T follicular helper cell (primary cell): Measurements from ENCODE around the gene MRM3.
"Not testable (repeated sequence)": the region's sequence is repeated elsewhere in the genome, so short reads cannot be mapped to it uniquely, and the experiment has no call there.

Experiments used
- DNase-seq: peaks from one replicate; pipeline ENCODE4 v3.0.0-alpha.2; 2020; ENCODE audit warnings: low read depth
- total RNA-seq, 2 experiments: gene quantifications; one replicate each; lab custom pipeline; 2026; lab: John Stamatoyannopoulos, UW

MRM3 gene, protein sequence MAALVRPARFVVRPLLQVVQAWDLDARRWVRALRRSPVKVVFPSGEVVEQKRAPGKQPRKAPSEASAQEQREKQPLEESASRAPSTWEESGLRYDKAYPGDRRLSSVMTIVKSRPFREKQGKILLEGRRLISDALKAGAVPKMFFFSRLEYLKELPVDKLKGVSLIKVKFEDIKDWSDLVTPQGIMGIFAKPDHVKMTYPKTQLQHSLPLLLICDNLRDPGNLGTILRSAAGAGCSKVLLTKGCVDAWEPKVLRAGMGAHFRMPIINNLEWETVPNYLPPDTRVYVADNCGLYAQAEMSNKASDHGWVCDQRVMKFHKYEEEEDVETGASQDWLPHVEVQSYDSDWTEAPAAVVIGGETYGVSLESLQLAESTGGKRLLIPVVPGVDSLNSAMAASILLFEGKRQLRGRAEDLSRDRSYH
- 26.2 to 42.0 reads per million in 2 experiments for total RNA-seq

DNA sequence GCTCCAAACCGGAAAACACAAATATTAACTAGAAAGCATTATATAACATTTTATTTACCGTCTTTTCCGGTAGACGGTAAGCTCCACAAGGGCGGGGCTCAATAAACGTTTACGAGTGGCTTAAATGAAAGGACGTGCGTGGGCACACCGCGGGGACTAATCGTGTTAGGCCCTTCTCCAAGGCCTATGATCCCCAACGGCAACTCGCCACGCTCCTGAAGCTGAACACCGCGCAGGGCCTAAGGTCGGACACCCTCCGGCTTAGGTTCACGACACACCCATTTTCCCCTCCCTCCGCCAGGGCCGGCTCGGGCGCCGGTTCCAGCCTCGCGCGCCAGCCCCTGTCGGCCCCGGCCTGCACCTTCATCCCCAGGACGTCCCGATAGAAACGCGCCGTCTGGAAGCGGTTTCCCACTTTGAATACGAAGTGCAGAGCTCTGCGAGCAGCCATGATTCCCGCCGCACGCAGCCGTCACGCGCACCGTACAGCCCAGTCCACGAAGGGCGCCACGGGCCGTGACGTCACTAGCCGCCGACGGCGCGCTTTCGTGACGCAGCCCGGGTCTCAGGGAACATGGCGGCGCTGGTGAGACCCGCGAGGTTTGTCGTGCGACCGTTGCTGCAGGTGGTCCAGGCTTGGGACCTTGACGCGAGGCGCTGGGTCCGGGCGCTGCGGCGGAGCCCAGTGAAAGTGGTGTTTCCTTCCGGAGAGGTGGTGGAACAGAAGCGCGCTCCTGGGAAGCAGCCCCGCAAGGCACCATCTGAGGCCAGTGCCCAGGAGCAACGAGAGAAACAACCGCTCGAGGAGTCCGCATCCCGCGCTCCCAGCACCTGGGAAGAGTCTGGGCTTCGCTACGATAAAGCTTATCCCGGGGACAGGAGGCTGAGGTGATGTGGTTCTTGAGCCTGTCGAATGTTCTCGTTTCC lies at the start of gene MRM3, which contains the start of gene GLOD4:
MRM3 (plus strand) TSS at position 549 of the 927 bp plus-strand sequence; CDS start at position 575, 26 bp downstream.
GLOD4 (minus strand) TSS at position 476 of the 927 bp plus-strand sequence; CDS start at position 451, 25 bp downstream.
- DNase-seq, result peak; percentile 93

DNA sequence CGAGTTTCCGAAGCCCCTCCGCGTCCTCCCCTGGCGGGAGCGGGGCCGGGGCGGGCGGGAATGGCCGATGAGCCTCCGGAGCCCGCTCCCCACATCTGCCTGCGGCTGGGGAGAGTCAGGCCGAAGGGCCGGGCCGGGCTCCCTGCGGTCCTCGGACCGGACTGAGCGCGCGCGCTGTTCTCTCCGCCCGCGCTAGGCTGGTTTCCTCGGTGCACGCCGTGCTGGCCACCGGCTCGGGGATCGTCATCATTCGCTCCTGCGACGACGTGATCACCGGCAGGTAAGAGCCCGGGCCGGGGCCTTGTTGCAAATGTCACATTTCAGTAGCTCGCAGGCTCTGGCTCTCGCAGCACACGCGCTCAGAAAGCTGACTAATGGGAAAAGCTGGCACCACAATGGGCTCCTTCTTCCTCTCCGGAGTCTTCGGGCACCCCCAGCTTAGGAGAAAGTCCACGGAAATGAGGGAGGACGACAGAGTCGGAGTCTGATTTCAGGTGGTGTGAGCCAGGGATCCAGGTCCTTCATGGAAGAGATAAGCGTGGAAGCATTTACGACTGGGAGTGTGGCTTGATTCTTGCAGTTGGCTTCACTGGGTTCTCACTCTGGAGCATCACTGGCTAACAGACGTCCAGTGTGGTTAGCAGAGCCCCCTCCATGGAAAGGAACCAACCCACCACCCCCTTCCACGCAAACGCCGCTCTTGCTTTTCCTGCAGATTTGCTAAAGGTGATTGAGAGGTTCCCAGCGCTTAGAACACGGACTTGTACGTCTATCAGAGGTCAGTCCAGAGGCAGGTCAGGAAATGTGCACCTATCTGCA lies 49.0 kb upstream of the MRM3 start:
- no peak for DNase-seq

DNA sequence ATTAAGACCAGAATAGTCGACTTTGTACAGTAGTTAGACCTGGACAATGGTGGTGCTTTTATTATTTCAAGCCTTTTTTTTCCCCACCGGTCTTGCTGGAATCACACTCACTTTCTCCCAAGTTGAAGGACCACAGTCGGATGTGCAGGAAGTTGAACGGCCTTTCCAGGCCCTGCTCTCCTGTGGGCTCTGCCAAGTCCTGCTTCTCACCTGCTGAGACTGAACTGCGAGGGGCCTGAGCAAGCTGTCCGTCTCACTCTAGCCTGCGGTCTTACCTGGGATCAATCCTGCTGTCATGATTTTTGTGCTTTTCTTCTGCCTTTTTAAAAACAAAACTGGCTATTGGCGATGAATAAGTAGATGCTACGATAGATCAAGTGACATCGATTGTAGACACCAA lies 48.4 kb upstream of the MRM3 start:
- no peak for DNase-seq

DNA sequence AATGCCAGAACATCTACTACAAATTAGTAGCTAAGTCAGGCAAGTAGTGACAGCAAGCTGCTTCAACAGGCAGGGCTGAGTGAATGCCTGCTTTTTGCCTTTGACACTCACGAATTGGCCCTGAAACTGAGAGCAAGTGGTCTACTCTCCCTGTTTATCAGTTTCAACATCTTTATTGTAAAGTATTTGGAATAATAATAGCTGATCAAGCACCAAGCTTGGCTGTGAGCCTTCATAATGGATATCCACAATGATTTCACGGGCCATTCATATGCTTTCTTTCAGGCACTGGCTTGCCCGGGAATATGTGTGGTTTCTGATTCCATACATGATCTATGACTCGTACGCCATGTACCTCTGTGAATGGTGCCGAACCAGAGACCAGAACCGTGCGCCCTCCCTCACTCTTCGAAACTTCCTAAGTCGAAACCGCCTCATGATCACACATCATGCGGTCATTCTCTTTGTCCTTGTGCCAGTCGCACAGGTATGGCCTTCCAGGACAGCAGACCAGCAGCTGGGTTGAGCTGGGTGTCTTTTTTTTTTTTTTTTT lies 44.5 kb upstream of the MRM3 start:
- DNase-seq, result no peak

DNA sequence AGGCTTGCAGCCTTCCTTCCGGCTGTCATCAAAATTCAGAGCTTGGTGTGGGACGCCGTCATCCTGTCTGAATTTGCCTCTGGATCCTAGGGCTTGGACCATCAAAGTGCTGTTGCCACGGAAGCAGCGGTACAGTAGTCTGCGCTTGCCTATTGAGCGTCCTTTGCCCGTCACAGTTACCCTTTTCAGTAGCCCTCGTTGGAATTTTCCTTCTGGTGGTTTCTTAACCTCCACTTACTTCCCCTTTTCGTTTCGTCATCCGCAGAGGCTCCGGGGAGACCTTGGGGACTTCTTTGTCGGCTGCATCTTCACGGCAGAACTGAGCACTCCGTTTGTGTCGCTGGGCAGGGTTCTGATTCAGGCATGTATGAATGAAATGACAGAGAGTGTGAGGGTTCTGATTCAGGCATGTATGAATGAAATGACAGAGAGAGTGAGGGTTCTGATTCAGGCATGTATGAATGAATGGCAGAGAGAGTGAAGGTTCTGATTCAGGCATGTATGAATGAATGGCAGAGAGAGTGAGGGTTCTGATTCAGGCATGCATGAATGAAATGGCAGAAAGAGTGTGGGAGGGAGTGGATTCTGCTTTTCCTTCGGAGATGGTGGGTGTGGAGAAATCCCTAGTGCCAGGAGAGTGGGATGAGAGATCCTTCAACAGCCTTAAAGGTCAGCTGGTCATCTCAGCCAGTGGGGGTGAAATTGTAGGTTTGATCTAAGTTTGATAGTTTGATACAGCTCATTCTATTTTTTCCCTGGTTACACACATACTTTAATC lies 41.7 kb upstream of the MRM3 start:
- no peak for DNase-seq

DNA sequence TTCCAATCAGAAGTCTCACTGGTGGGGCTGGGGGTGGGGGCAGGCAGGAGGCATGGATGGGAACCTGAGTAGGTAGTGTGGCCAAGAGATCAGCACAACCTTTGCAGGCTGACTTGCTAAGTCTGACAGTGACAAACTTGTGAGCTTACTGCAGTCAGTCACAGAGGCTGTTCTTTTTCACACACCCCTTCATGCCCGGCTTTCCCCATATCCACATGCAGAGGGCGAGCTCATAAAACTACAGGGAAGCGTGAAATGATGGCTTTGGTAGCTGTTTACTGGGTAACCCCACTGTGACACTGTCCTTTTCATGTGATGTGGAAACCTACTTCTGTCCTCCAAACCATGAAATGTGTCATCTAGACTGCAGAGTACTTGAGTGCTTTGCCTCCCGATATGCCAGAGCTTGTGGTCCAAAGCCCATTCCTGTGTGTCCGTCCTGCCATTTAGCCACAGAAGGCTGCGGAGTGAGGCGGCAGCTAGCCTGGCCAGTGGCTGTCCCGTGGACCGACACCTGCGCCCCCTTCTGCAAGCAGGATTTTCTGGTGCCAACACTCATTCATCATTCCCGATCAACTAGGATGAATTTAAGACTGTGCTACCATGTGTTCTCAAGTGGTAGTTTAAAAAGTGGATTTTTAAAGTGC lies 39.9 kb upstream of the MRM3 start:
- no peak for DNase-seq

DNA sequence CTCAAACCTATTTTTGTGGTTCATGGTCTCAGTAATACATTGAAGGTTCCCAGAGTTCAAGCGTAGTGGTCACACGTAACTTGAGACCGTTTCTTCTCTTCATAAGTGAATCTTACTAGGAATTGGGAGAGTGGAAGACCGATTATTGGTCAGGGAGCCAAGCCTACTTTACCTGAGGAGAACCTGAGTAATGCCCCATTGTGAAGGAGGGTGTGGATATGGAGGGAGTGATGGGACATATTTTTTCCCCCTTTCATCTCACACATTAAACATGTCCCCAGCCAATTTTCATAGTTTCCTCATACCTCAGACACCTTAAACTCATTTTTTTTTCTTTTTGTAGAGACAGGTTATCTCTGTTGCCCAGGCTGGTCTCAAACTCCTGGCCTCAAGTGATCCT lies 39.0 kb upstream of the MRM3 start:
- no peak for DNase-seq

DNA sequence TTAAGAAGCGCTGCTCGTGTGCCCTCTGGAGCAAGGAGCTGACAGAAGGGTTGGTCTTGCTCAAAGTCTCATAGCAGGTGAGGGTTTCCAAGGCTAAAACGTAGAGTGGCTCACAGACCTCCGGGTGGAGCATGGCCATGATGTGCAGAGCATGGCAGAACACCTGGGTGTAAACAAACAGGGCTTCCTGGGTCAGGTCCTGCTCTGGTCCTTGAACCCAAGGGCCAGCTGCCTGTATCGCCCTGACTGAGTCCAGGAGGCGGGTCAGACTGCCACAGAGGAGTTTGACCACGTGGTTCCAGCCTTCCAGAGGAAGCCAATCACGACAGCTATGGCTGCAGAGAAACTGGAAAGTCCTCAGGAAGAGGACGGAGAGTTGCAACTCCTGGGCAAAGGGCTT lies 37.2 kb upstream of the MRM3 start:
- DNase-seq, result no peak

DNA sequence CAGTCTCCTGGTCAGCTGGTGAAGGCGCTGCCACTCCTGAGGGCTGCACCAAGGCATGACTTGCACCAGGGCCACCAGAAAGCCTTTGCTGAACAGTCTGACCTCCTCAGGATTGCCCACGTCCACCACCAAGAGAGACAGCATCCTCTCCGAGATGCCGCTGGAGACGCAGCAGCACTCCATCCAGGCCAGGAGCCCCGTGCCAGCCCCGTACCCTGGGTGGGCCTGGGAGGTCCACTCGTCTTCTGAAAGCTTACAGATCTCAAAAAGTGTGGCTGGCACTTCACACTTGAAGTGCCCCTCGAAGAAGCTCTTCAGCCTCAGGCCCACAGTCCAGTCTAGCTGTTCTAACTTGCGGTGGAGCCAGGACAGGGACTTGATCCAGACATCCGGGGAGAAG lies 36.7 kb upstream of the MRM3 start:
- no peak for DNase-seq

DNA sequence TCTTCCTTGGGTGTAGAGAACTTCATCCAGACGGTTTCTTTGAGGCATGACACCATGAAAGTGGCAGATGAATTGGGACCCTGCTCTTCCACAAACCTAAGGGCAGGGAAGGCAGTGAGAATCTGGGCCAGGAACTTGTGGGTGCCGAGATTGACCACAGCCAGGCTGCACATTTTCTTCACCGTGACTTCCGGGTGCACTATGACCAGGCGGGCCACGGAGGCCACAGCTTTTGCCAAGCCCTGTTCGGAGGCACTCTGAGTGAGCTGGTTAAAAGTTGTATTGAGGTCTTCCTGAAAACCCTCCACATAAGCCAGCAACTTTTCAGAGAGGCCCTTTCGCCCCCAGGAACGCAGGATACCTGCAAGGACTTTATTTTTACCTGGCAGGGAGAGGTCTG lies 36.0 kb upstream of the MRM3 start:
- no peak for DNase-seq

DNA sequence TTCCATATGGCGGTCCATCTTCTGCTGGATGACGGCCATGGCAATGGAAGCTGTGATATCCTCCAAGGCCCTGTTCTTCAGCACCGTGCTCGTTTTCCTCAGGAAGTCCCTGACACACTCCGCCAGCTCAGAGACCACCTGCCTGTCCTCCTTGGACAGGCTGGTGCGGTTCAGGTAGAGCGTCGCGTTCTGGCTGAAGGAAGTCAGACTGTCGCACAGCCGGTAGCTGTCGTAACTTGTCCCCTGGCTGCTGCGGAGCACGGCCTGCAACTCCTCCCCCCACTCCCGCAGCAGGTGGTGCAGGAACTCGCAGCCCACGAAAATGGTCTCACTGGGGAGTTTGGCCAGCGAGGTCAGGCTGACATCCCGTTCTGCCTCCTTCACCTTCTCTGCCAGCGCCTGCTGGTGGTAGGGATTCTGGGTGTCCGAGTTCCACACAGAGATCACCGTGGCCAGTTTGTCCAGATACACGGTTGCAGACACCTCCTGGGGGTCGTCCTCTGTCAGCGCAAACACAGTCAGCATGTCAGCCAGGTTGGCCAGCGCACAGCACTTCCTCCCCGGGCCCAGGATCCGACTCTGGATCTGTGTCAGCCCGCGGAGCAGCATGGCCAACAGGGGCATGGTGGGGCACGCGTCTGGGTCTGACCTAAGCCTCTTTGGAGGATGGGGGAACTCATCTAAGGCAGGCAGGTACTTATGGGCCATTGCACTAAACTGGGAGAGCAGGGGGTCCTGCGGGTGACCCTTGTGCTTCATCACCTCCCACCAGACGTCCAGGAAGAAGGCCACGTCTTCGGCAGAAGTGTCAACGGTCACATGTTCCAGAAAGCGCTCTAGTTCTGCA lies 35.1 kb upstream of the MRM3 start:
- no peak for DNase-seq

DNA sequence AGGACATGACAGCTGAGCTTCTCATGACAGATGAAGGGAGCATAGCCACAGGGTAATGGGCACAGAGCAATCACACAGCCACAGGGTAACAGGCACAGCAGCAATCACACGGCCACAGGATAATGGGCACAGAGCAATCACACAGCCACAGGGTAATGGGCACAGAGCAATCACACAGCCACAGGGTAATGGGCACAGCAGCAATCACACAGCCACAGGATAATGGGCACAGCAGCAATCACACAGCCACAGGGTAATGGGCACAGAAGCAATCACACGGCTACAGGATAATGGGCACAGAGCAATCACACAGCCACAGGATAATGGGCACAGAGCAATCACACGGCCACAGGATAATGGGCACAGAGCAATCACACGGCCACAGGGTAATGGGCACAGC lies 33.5 kb upstream of the MRM3 start:
- DNase-seq, result not testable (repeated sequence)

DNA sequence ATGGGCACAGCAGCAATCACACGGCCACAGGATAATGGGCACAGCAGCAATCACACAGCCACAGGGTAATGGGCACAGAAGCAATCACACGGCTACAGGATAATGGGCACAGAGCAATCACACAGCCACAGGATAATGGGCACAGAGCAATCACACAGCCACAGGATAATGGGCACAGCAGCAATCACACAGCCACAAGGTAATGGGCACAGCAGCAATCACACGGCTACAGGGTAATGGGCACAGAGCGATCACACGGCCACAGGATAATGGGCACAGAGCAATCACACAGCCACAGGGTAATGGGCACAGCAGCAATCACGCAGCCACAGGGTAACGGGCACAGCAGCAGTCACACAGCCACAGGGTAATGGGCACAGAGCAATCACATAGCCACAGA lies 32.8 kb upstream of the MRM3 start:
- not testable (repeated sequence) for DNase-seq

DNA sequence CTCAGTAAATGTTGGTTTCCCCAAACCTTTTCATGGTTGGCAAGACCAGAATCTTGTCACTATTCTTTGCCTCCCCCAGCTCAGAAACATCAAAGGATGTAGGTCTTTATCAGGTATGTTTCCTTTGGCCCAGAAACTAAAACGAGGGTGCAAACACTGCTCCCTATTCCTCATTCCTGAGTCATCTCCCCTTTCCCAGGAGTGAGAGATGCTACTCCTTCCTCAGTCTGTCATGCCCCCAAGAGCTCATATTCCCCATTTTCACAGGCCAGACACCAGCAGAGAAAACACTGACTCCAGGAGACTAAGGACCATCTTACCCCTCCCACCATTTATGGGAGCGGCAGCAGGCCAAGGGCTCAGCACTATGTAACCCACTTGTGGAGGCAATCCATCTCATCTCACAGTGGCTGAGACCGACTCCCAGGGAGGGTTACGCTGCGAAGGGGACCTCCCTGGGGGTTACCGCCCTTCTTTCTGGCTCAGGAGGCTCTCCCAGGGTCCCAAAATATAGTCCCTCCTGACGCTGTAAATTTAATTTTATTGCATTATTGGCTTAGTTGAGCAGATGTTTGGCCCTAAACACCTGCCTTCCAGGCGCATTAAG lies 31.6 kb upstream of the MRM3 start:
- DNase-seq, result no peak

DNA sequence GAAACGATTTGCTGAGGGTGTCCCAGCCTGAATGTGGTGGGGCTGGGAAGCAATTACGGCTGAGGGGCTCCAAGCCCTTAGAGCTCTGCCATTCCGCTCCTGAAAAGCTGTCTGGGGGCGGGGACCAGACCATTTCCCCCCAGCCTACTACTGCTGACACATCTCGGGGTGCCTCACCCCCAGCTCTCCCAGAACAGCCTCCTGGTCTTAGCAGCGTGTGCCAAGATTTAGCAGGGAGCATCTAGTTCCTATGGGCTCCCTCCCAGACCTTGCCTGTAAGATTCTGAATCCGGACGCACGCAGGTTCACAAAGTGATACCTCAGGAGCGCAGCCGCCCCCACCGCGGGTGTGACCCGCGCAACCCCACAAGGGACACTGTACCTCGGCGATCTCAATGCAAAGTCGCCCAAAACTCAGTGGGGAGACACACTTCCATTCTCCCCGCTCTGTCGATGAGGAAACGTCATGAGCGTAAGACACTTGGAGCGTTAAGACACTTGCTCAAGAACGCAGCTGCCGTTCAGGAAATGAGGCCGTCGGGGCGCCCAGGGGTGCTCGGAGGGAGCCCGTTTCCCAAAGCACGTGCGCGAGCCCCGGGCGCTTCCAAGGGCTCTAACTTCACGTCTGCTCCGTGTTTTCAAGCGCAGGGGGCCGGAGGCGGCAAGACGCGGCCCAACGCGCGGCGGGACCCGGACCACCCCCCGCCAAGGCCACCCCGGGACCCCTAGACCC lies 30.7 kb upstream of the MRM3 start:
- DNase-seq, result no peak

DNA sequence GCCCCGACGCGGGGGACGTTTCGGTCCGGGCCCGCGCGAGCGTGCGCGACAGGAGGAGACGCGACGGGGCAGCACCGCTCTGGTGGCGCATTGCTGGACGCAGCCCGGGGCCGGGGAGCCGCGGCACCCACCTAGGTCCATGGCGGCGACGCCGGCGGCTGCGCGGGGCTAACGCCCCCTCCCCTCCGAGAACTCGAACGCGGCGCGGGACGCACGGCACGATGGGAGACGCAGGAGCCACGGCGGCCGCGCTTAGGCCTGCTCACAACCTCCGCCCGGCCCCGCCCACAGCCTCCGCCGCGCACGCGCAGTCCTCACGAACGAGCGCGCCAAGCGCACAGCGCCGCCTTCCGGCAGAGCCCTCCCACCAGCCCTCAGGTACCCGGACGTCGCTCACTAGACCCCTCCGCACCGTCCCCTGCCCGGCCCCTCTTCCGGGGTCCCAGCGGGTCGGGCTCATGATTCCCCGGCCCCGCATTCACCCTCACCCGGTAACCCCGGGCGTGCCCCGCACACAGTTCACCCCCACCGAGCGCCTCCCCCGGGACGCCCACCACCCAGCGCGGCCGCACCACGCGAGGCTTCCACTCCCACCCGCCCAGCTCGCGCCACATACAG lies 30.0 kb upstream of the MRM3 start, which contains the start of gene GEMIN4:
GEMIN4 (minus strand) TSS at position 263 of the 618 bp plus-strand sequence; CDS start at position 141, 122 bp downstream.
- DNase-seq, result peak; percentile 94

DNA sequence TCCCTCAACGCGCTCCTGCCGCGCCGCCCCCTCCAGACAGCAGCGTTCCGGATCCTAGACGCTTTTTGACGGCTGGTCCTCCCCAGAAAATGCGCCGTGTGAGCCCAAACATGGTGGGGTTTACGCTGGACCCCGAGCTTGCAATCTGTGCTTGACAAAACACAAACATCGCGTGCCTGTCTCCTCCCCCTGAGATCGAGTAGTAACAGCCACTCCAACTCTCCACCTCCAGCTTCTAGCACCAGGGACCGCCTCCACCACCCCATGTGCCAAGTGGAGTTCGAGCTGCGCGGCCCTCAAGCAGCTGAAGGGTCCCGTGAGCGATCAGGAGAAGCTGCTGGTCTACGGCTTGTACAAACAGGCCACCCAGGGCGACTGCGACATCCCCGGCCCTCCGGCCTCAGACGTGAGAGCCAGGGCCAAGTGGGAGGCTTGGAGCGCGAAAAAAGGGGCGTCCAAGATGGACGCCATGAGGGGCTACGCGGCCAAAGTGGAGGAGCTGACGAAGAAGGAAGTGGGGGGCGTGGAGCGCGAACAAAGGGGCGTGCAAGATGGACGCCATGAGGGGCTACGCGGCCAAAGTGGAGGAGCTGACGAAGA lies 29.4 kb upstream of the MRM3 start:
- DNase-seq, result no peak
